ENCODE measurements around the gene CLIC5. TPM values are rescaled to one million over a fixed set of nuclear protein-coding genes. Genes with fewer than 3 reads are reported as not detected.

Gene CLIC5
- total RNA-seq, 6 donors from 2014 or later = 110 to 197 (median 138) TPM

DNA sequence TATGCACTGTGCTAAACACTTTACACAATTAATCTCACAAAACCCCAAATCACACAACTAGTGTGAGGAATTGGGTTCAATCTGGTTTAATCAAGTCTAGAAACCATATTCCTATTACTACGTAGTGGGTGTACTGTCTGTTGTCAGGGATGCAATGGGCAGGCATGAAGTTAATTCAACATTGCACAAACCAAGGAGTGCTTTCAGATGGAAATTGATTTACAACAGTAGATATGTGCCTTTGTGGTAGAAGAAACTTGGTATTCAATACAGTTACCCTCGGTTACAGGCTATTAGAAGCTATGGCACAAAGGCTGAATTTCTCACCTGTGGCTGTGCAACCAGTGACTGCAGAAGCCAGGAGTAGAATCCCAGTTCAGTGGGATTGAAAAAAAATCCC is 157.8 kb downstream of the CLIC5 start:
- DNase-seq (no peak), ATAC-seq (ENCODE audit: low FRiP score in 2 of 2) (no peak)
- Histone ChIP-seq H3K27me3 (no peaks in the 10 kb centered on the region), H3K4me1 (no peaks in the 10 kb centered on the region), H3K27ac (no peak overlapping the region), H3K36me3 (no peaks in the 10 kb centered on the region), H3K9me3 (no peaks in the 10 kb centered on the region), H3K4me3 (no peak overlapping the region)
- WGBS, 2 donors = 92 to 96% methylated on average over 2 of the region's 2 CpGs
- TF ChIP-seq POLR2AphosphoS5 (IDR thresholded peaks at IDR 0.05) (no peak), POLR2A (IDR thresholded peaks at IDR 0.05) (no peak), EP300 (IDR thresholded peaks at IDR 0.05) (no peak)
- TF ChIP-seq, protein P1, sequence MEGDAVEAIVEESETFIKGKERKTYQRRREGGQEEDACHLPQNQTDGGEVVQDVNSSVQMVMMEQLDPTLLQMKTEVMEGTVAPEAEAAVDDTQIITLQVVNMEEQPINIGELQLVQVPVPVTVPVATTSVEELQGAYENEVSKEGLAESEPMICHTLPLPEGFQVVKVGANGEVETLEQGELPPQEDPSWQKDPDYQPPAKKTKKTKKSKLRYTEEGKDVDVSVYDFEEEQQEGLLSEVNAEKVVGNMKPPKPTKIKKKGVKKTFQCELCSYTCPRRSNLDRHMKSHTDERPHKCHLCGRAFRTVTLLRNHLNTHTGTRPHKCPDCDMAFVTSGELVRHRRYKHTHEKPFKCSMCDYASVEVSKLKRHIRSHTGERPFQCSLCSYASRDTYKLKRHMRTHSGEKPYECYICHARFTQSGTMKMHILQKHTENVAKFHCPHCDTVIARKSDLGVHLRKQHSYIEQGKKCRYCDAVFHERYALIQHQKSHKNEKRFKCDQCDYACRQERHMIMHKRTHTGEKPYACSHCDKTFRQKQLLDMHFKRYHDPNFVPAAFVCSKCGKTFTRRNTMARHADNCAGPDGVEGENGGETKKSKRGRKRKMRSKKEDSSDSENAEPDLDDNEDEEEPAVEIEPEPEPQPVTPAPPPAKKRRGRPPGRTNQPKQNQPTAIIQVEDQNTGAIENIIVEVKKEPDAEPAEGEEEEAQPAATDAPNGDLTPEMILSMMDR (IDR thresholded peaks at IDR 0.05) = no peak

DNA sequence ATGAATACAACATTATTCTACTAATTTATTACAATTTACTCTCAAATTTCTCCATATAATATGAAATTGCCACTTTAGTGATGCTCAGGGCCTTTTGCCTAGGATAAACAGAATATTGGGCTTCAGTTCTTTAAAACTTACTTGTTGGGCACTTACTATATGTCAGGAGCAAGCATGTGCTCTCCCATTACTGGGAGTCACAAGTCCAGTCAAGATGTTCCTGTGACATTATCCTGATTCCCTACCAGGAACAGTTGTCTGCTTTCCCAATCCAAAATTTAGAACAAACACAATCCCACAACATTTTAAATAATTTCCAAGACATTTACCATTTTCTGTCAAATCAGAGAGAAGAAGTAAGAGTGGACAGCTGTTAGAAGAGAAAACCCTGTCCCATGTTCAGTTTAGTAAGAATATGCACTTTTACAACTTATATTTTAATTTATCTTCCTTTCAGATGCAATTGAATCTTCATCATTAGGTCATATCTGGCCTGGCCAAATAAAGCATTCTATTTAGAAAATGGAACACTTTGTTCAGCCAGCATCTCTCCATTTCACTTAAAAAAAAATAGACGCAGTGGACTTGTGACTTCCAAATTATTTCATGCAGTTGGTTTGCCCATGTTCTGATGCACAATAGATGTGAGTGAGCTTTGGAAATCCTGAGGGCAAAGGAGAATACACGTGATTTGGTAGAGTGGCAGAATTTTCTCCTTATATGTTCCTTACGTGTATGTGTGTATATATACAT is 159.8 kb downstream of the CLIC5 start:
- no peaks in the 10 kb centered on the region for H3K9me3 ChIP-seq
- no peak for DNase-seq
- WGBS, 2 donors = 86 to 90% methylated on average over 3 of the region's 3 CpGs

DNA sequence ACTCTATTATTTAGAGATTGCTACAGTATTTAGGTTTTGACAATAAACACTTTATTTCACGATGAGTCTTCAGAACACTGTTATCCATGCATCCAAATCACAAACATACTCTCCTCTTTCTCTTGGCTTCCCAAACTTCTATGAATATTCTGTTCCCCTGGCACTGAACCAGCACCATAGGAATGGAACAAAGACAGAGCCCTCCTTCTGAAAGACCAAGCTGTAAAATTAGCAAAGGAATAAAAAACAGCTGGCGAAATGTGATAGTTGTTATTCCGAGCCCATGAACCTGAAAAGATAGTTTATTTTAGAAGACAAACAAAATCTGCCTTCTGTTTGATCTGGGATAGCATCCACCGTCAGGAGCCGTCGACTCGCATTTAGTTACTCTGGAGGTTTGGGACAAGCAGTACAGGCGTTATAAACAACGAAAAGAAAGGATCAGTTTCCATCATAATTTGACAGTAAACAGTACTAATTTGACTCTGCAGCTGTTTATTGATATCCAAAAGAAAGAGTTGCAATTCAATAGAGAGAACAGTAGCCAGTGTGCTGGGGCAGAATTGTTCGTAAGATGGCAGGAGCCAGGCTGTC is 161.4 kb downstream of the CLIC5 start:
- no peak for DNase-seq
- WGBS, 2 donors = 66 to 67% methylated on average over 10 of the region's 10 CpGs
- TF ChIP-seq POLR2AphosphoS5 (IDR thresholded peaks at IDR 0.05) (no peak), EP300 (IDR thresholded peaks at IDR 0.05) (no peak), POLR2A (IDR thresholded peaks at IDR 0.05) (no peak)
- TF ChIP-seq, protein P1 (IDR thresholded peaks at IDR 0.05) = no peak
- Histone ChIP-seq H3K27ac (no peak overlapping the region), H3K4me1 (no peaks in the 10 kb centered on the region), H3K36me3 (no peaks in the 10 kb centered on the region), H3K4me3 (no peak overlapping the region), H3K9me3 (no peaks in the 10 kb centered on the region), H3K27me3 (no peaks in the 10 kb centered on the region)
- ATAC-seq (ENCODE audit: low FRiP score in 2 of 2) = no peak

More for the DNA sequence above, 159.8 kb downstream of the CLIC5 start:
- Histone ChIP-seq H3K36me3 (no peaks in the 10 kb centered on the region), H3K4me3 (no peak overlapping the region), H3K27me3 (no peaks in the 10 kb centered on the region), H3K27ac (no peak overlapping the region), H3K4me1 (no peaks in the 10 kb centered on the region)
- peak in 1 of 2 donors; percentile 38 for ATAC-seq (ENCODE audit: low FRiP score in 2 of 2)
- TF ChIP-seq EP300 (IDR thresholded peaks at IDR 0.05) (no peak), POLR2AphosphoS5 (IDR thresholded peaks at IDR 0.05) (no peak), POLR2A (IDR thresholded peaks at IDR 0.05) (no peak)
- TF ChIP-seq, protein P1 (IDR thresholded peaks at IDR 0.05) = no peak

DNA sequence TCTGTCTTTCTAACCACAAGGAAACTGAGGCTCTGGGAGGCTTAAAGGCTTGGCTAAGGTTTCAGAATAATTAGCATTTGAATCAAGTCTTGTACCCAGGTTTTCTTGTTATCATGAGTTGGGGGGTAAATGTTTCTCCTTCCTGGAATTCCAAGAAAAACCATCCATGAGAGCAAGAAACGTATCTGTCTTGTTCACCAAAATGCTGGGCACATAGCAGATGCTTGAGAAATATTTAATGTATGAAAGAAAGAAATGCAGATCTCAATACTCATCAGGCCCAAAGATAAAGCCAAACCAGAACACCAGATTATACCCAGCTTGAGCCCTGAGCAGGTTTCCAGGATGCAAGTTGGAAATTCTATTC is 164.6 kb downstream of the CLIC5 start:
- Histone ChIP-seq H3K4me3 (no peak overlapping the region), H3K27ac (no peak overlapping the region), H3K27me3 (no peaks in the 10 kb centered on the region), H3K4me1 (no peaks in the 10 kb centered on the region), H3K36me3 (no peaks in the 10 kb centered on the region), H3K9me3 (no peaks in the 10 kb centered on the region)
- ATAC-seq (ENCODE audit: low FRiP score in 2 of 2) (no peak), DNase-seq (no peak)
- WGBS, 2 donors = 70 to 73% methylated on average over 1 of the region's 1 CpG
- TF ChIP-seq EP300 (IDR thresholded peaks at IDR 0.05) (no peak), POLR2A (IDR thresholded peaks at IDR 0.05) (no peak), POLR2AphosphoS5 (IDR thresholded peaks at IDR 0.05) (no peak)
- TF ChIP-seq, protein P1 (IDR thresholded peaks at IDR 0.05) = no peak
